GM20000 (cell line): ENCODE data around the gene UBE2G1.

Source experiments
- DNase-seq: peaks from one replicate; pipeline ENCODE4 v3.0.0; 2012; ENCODE audit warnings: low spot score
- CTCF ChIP-seq: IDR thresholded peaks from 2 replicates; pipeline ENCODE4 v1.5.1; 2012; ENCODE audit warnings: mild to moderate bottlenecking, control low read depth; ENCODE audit errors: extremely low read depth, missing control alignments

UBE2G1 gene

GRCh38 chr17:4221899-4222659 lies 144.4 kb downstream of the UBE2G1 start:
- TF ChIP-seq CTCF = no peak
- no peak for DNase-seq

- DNase-seq = no peak
- TF ChIP-seq CTCF = no peak
Observed at GRCh38 chr17:4221163-4221562, 145.3 kb downstream of the UBE2G1 start.

- DNase-seq = no peak
- TF ChIP-seq CTCF = no peak
Observed at GRCh38 chr17:4220655-4221054, 145.8 kb downstream of the UBE2G1 start.
